ENCODE results near the gene ASTN2.

DNA sequence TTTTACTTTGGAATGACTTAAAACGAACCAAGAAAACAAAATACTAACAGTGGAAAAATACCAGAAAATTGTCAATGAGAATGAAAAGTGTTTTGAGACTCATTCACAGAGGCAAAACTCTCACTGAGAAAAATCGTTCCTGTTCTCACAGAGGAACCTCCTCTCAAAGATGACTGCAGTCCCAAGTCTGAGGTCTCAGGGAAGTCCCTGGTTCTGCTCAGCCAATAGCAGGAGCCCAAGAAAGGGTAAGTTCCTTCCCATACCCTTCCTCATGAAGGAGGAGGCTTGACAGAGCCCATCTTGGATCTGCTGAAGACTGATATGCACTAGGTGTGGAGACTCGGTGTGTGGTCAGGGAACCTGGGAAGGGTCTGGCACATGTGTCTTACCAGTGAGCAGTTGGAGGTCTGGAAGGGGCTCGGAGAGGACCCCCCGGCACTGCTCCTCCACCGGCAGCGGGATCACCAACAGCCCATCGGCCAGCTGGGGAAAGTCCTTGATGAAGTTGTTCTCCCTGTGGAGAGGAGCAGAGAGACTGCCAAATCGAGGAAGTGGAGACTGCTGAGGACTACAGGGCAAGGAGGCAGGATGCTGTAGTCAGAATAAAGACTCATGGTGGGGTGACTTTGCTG is 681.7 kb downstream of the ASTN2 start:
- TF ChIP-seq CTCF (conservative IDR thresholded peaks at IDR 0.05; ENCODE audit: low read depth in 2 of 2) (no peak), EZH2phosphoT487 (IDR thresholded peaks at IDR 0.05; ENCODE audit: unreplicated experiment) (no peak), EZH2 (IDR thresholded peaks at IDR 0.05; ENCODE audit: low read depth, unreplicated experiment) (no peak), CREB1 (CRISPR knock-in tag; IDR thresholded peaks at IDR 0.05; ENCODE audit: low read depth) (no peak), POLR2AphosphoS5 (IDR thresholded peaks at IDR 0.05; ENCODE audit: low read depth) (no peak), JUNB (IDR thresholded peaks at IDR 0.05; ENCODE audit: unreplicated experiment) (no peak)
- TF ChIP-seq, protein P1, sequence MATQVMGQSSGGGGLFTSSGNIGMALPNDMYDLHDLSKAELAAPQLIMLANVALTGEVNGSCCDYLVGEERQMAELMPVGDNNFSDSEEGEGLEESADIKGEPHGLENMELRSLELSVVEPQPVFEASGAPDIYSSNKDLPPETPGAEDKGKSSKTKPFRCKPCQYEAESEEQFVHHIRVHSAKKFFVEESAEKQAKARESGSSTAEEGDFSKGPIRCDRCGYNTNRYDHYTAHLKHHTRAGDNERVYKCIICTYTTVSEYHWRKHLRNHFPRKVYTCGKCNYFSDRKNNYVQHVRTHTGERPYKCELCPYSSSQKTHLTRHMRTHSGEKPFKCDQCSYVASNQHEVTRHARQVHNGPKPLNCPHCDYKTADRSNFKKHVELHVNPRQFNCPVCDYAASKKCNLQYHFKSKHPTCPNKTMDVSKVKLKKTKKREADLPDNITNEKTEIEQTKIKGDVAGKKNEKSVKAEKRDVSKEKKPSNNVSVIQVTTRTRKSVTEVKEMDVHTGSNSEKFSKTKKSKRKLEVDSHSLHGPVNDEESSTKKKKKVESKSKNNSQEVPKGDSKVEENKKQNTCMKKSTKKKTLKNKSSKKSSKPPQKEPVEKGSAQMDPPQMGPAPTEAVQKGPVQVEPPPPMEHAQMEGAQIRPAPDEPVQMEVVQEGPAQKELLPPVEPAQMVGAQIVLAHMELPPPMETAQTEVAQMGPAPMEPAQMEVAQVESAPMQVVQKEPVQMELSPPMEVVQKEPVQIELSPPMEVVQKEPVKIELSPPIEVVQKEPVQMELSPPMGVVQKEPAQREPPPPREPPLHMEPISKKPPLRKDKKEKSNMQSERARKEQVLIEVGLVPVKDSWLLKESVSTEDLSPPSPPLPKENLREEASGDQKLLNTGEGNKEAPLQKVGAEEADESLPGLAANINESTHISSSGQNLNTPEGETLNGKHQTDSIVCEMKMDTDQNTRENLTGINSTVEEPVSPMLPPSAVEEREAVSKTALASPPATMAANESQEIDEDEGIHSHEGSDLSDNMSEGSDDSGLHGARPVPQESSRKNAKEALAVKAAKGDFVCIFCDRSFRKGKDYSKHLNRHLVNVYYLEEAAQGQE (IDR thresholded peaks at IDR 0.05; ENCODE audit: unreplicated experiment), result no peak
- TF ChIP-seq, protein P2, sequence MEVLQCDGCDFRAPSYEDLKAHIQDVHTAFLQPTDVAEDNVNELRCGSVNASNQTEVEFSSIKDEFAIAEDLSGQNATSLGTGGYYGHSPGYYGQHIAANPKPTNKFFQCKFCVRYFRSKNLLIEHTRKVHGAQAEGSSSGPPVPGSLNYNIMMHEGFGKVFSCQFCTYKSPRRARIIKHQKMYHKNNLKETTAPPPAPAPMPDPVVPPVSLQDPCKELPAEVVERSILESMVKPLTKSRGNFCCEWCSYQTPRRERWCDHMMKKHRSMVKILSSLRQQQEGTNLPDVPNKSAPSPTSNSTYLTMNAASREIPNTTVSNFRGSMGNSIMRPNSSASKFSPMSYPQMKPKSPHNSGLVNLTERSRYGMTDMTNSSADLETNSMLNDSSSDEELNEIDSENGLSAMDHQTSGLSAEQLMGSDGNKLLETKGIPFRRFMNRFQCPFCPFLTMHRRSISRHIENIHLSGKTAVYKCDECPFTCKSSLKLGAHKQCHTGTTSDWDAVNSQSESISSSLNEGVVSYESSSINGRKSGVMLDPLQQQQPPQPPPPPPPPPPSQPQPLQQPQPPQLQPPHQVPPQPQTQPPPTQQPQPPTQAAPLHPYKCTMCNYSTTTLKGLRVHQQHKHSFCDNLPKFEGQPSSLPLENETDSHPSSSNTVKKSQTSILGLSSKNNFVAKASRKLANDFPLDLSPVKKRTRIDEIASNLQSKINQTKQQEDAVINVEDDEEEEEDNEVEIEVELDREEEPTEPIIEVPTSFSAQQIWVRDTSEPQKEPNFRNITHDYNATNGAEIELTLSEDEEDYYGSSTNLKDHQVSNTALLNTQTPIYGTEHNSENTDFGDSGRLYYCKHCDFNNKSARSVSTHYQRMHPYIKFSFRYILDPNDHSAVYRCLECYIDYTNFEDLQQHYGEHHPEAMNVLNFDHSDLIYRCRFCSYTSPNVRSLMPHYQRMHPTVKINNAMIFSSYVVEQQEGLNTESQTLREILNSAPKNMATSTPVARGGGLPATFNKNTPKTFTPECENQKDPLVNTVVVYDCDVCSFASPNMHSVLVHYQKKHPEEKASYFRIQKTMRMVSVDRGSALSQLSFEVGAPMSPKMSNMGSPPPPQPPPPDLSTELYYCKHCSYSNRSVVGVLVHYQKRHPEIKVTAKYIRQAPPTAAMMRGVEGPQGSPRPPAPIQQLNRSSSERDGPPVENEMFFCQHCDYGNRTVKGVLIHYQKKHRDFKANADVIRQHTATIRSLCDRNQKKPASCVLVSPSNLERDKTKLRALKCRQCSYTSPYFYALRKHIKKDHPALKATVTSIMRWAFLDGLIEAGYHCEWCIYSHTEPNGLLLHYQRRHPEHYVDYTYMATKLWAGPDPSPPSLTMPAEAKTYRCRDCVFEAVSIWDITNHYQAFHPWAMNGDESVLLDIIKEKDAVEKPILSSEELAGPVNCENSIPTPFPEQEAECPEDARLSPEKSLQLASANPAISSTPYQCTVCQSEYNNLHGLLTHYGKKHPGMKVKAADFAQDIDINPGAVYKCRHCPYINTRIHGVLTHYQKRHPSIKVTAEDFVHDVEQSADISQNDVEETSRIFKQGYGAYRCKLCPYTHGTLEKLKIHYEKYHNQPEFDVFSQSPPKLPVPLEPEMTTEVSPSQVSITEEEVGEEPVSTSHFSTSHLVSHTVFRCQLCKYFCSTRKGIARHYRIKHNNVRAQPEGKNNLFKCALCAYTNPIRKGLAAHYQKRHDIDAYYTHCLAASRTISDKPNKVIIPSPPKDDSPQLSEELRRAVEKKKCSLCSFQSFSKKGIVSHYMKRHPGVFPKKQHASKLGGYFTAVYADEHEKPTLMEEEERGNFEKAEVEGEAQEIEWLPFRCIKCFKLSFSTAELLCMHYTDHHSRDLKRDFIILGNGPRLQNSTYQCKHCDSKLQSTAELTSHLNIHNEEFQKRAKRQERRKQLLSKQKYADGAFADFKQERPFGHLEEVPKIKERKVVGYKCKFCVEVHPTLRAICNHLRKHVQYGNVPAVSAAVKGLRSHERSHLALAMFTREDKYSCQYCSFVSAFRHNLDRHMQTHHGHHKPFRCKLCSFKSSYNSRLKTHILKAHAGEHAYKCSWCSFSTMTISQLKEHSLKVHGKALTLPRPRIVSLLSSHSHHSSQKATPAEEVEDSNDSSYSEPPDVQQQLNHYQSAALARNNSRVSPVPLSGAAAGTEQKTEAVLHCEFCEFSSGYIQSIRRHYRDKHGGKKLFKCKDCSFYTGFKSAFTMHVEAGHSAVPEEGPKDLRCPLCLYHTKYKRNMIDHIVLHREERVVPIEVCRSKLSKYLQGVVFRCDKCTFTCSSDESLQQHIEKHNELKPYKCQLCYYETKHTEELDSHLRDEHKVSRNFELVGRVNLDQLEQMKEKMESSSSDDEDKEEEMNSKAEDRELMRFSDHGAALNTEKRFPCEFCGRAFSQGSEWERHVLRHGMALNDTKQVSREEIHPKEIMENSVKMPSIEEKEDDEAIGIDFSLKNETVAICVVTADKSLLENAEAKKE (CRISPR knock-in tag; IDR thresholded peaks at IDR 0.05), result no peak

Data from GM23338 (cell line).